ENCODE data around the gene TMEM116. TPM values are rescaled to one million over a fixed set of nuclear protein-coding genes. Genes with fewer than 3 reads are reported as not detected.

The TMEM116 gene
- total RNA-seq, 2 experiments from 2014 or later, result 9.0 to 13.1 TPM

GRCh38 chr12:111993292-111994150 is 19.4 kb downstream of the TMEM116 start:
- Histone ChIP-seq H3K27ac (ENCODE audit: low read depth, low read length, poor library complexity, severe bottlenecking) (no peak overlapping the region), H2AFZ (ENCODE audit: low read length) (no peak overlapping the region), H3K36me3 (ENCODE audit: insufficient read depth, low read length) (no peaks in the 10 kb centered on the region), H4K20me1 (ENCODE audit: insufficient read depth, low read length) (peaks cover 13% of the 10 kb centered on the region; the same call in 1 of the 2 replicates), H3K79me2 (ENCODE audit: insufficient read depth, low read depth, low read length) (no peaks in the 10 kb centered on the region), H3K4me2 (ENCODE audit: low read length) (peak overlapping the region; percentile 61), H3K9me3 (ENCODE audit: low read length) (no peaks in the 10 kb centered on the region), H3K9me2 (ENCODE audit: insufficient read depth, low read length) (no peaks in the 10 kb centered on the region), H3K4me1 (ENCODE audit: insufficient read depth, low read length, poor library complexity, severe bottlenecking) (peaks cover 19% of the 10 kb centered on the region), H3K4me3 (ENCODE audit: low read depth, low read length, poor library complexity, severe bottlenecking) (no peak overlapping the region)
- intact Hi-C loops (cut with micrococcal nuclease; ENCODE audit: unreplicated experiment), result loop anchor here (2.0 kb wide), 1 partner anchor 19 kb away; the partner anchor contains the start of genes ERP29 and TMEM116
- no TSS peak for BruUV-seq (replicated peaks)
- TF ChIP-seq, protein P1, sequence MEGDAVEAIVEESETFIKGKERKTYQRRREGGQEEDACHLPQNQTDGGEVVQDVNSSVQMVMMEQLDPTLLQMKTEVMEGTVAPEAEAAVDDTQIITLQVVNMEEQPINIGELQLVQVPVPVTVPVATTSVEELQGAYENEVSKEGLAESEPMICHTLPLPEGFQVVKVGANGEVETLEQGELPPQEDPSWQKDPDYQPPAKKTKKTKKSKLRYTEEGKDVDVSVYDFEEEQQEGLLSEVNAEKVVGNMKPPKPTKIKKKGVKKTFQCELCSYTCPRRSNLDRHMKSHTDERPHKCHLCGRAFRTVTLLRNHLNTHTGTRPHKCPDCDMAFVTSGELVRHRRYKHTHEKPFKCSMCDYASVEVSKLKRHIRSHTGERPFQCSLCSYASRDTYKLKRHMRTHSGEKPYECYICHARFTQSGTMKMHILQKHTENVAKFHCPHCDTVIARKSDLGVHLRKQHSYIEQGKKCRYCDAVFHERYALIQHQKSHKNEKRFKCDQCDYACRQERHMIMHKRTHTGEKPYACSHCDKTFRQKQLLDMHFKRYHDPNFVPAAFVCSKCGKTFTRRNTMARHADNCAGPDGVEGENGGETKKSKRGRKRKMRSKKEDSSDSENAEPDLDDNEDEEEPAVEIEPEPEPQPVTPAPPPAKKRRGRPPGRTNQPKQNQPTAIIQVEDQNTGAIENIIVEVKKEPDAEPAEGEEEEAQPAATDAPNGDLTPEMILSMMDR (conservative IDR thresholded peaks at IDR 0.05; ENCODE audit: low read length), result no peak
- TF ChIP-seq EZH2phosphoT487 (IDR thresholded peaks at IDR 0.05; ENCODE audit: borderline replicate concordance, low read depth, low read length), result no peak
- no peak for DNase-seq (ENCODE audit: low spot score)
- ChIA-PET CTCF (ENCODE audit: unreplicated experiment) (no interaction called here), POLR2A (interaction anchor here (0.6 to 1.1 kb wide), 3 partner anchors 13 to 862 kb away, joined by 3 to 5 read pairs (median 3); no protein-coding TSS in a partner anchor)

- no peak overlapping the region for H2AFZ ChIP-seq (ENCODE audit: low read length)
- DNase-seq (ENCODE audit: low spot score), result no peak
- TF ChIP-seq EZH2phosphoT487 (IDR thresholded peaks at IDR 0.05; ENCODE audit: borderline replicate concordance, low read depth, low read length), result no peak
- TF ChIP-seq, protein P1 (conservative IDR thresholded peaks at IDR 0.05; ENCODE audit: low read length), result no peak
- POLR2A ChIA-PET, result interaction anchor here (1.1 kb wide), 1 partner anchor 31 kb away, joined by 5 read pairs; no protein-coding TSS in a partner anchor
- H3K27ac ChIP-seq (ENCODE audit: low read depth, low read length, poor library complexity, severe bottlenecking), result no peak overlapping the region
- no peaks in the 10 kb centered on the region for H3K9me3 ChIP-seq (ENCODE audit: low read length)
- H3K9me2 ChIP-seq (ENCODE audit: insufficient read depth, low read length), result no peaks in the 10 kb centered on the region
- peak overlapping the region; percentile 11; the same call in 1 of the 2 replicates for H3K4me2 ChIP-seq (ENCODE audit: low read length)
- no peaks in the 10 kb centered on the region for H3K36me3 ChIP-seq (ENCODE audit: insufficient read depth, low read length)
- BruUV-seq (replicated peaks), result no TSS peak
- H4K20me1 ChIP-seq (ENCODE audit: insufficient read depth, low read length), result peaks cover 13% of the 10 kb centered on the region; the same call in 1 of the 2 replicates
- intact Hi-C loops (cut with micrococcal nuclease; ENCODE audit: unreplicated experiment), result no loop called here
- H3K79me2 ChIP-seq (ENCODE audit: insufficient read depth, low read depth, low read length), result no peaks in the 10 kb centered on the region
- CTCF ChIA-PET (ENCODE audit: unreplicated experiment), result no interaction called here
- peaks cover 19% of the 10 kb centered on the region for H3K4me1 ChIP-seq (ENCODE audit: insufficient read depth, low read length, poor library complexity, severe bottlenecking)
- no peak overlapping the region for H3K4me3 ChIP-seq (ENCODE audit: low read depth, low read length, poor library complexity, severe bottlenecking)
These were observed 20.5 kb downstream of the TMEM116 start for GRCh38 chr12:111992464-111992863.

- Histone ChIP-seq H4K20me1 (ENCODE audit: insufficient read depth, low read length) (peaks cover 13% of the 10 kb centered on the region; the same call in 1 of the 2 replicates), H3K4me1 (ENCODE audit: insufficient read depth, low read length, poor library complexity, severe bottlenecking) (peaks cover 19% of the 10 kb centered on the region), H3K79me2 (ENCODE audit: insufficient read depth, low read depth, low read length) (no peaks in the 10 kb centered on the region), H3K9me3 (ENCODE audit: low read length) (no peaks in the 10 kb centered on the region), H3K4me3 (ENCODE audit: low read depth, low read length, poor library complexity, severe bottlenecking) (no peak overlapping the region), H3K27ac (ENCODE audit: low read depth, low read length, poor library complexity, severe bottlenecking) (no peak overlapping the region), H3K4me2 (ENCODE audit: low read length) (no peak overlapping the region), H2AFZ (ENCODE audit: low read length) (no peak overlapping the region), H3K36me3 (ENCODE audit: insufficient read depth, low read length) (no peaks in the 10 kb centered on the region), H3K9me2 (ENCODE audit: insufficient read depth, low read length) (no peaks in the 10 kb centered on the region)
- no peak for DNase-seq (ENCODE audit: low spot score)
- ChIA-PET POLR2A (no interaction called here), CTCF (ENCODE audit: unreplicated experiment) (no interaction called here)
- intact Hi-C loops (cut with micrococcal nuclease; ENCODE audit: unreplicated experiment), result no loop called here
- no TSS peak for BruUV-seq (replicated peaks)
- TF ChIP-seq EZH2phosphoT487 (IDR thresholded peaks at IDR 0.05; ENCODE audit: borderline replicate concordance, low read depth, low read length), result no peak
- TF ChIP-seq, protein P1 (conservative IDR thresholded peaks at IDR 0.05; ENCODE audit: low read length), result no peak
These were observed 21.0 kb downstream of the TMEM116 start for GRCh38 chr12:111991946-111992345.

Measured in OCI-LY7 (cell line).